Stimulated activated CD4-positive, alpha-beta T cell treated with anti-CD3 and anti-CD28 coated beads, Interleukin-15, amount 100 ng/mL, for 24 hours (primary cell): ENCODE measurements around the gene TSR2.
"Not testable (repeated sequence)": the region's sequence is repeated elsewhere in the genome, so short reads cannot be mapped to it uniquely, and the experiment has no call there.

ENCODE experiments used
- DNase-seq: peaks from one replicate; pipeline ENCODE4 v3.0.0-alpha.2; 2020

TSR2 gene

DNA sequence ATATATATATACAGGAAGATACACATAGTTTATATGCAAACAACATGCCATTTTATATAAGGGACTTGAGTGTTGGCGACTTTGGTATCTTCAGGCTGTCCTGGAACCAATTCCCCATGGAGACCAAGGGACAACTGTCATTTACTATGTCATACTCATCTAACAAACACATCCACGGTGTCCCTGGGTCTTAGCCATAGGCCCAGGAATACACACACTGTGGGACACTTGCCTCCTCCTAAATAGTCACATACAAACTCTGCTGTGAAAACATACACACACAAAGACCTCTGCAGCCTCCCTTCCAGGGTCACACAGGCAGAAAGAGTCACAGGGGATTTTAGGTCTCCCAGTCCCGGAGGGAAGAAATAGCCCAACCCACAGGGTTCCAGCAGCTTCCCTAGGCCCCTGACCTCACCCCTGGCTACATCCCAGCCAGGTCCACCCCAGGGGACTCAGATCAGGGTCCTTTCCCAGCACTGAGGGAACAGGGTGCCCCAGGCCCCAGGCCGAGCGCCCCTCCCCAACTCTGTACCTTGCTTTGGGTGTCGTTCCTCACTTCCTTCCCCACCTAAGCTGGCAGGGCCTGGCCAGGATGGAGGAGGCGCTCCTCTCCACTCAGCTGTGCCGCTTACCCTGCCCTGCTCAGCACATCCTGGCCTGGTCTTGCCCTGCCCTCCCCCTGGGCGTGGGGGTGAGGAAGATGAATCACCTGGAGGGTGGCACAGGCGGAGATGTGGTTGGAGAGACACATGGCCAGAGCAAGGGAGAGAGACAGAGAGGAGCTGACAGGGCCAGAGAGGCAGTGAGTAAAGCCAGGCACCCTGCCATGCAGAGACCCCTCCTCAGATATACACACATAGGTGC, 34.0 kb downstream of the TSR2 start:
- no peak for DNase-seq

GRCh38 chrX:54479136-54480111, 39.2 kb downstream of the TSR2 start:
- DNase-seq, result no peak

GRCh38 chrX:54482839-54483593, 42.8 kb downstream of the TSR2 start:
- DNase-seq, result no peak

GRCh38 chrX:54483946-54484345, 43.7 kb downstream of the TSR2 start:
- no peak for DNase-seq

GRCh38 chrX:54484666-54485065, 44.5 kb downstream of the TSR2 start:
- no peak for DNase-seq

- DNase-seq, result not testable (repeated sequence)
Observed at GRCh38 chrX:54489819-54490218, 49.6 kb downstream of the TSR2 start.

DNA sequence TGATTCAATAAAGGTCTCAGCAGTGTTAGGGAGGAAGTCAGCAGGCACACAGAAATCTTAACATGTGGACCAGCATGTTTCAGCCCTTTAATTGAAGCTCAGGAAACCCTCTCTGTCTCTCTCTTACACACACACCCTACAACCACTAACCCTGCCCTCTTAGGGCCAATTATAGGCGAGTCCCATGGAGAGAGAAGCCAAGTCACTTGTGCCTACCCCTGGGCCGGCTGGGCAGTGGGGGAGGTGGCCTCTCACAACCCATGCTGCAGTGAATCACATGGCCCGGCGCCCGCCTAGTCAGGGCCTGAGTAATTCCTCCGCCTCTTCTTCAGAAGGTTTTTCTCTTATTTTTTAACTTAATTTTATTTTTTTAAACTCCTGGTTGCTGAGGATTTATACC, 52.1 kb downstream of the TSR2 start:
- no peak for DNase-seq

DNA sequence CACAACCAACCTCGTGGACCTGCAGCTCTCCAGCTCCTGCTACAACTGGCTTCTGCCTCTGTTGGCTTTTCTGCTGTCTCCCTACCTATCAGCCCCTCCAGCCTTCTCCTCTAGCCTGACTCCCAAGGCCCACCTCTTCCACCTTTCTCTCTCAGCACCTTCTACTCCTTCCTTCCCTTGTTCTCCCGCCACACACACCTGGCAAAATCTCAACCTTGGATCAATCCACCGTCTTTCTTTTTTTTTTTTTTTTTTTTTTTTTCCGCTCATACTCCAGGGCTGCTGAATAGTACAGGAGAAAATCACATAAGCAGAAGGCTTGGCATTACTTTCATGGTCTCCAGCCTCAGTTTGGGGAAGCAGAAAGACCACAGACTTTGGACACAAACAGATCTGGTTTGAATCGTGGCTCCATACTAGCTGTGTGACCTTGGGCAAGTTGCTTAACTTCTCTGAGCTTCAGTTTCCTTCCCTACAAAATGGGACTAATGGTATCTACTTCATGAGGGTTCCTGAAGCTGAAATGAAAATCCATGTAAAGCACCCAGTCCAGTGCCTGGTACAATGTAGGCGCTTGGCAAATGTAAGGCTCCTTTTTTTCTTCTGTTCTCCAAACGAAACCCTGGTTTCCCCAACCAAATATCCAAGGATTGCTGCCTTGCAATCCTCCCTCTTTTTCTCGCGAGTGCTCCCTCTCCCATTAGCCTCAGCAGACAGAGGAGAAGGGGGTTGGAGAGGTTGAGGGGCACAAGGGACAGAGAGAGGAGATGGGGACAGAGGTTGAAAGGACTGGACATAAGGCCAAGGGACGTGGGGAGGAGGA, 54.2 kb downstream of the TSR2 start:
- no peak for DNase-seq
